ENCODE data around the gene CTBP1. TPM values are rescaled to one million over a fixed set of nuclear protein-coding genes. Genes with fewer than 3 reads are reported as not detected.

Gene CTBP1
- polyA plus RNA-seq, 1 donor (not counting 4 experiments of a cell fraction or from before 2014, with no cell fraction given), result 46.9 TPM

DNA sequence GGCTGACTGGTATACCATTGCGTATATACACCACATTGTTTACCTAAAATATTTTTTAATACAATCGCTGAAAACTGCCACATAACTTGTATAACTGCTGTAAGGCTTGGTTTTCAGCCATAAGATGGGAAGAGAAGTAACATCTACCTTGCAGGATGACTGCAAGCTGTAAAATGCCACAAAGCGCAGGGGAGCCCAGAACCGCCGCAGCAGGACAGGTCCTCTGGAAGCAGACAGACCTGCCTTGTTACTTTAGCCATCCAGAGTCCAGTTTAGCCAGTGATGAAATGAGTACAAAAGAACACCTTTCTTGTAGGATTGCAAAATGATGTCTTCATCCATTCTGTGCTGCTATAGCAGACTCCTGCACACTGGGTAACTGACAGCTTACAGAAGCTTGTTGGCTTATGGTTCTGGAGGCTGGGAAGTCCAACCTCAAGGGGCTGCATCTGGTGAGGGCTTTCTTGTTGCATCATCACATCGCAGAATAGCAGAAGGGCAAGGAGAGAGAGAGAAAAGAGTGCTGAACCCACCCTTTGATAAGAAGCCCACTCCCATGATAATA, 4.1 kb upstream of the CTBP1 start:
- Histone ChIP-seq H4K20me1 (ENCODE audit: control insufficient read depth, extremely low read depth, insufficient read depth, low read length) (no peaks in the 10 kb centered on the region), H3K4me2 (ENCODE audit: control insufficient read depth, extremely low read depth, insufficient read depth, low read depth, low read length) (no peak overlapping the region), H3K4me3 (ENCODE audit: control insufficient read depth in 2 of 3, extremely low read depth in 1 of 3, insufficient read depth in 2 of 3, low read depth in 1 of 3, low read length in 3 of 3) (no peak overlapping the region), H3K27me3 (ENCODE audit: control insufficient read depth, extremely low read depth, insufficient read depth, low read length) (no peaks in the 10 kb centered on the region), H3K9me3 (ENCODE audit: control insufficient read depth, low read depth, low read length) (peaks cover 16% of the 10 kb centered on the region), H3K27ac (ENCODE audit: control insufficient read depth, insufficient read depth, low read length) (no peak overlapping the region), H3K9ac (ENCODE audit: control insufficient read depth, extremely low read depth, insufficient read depth, low read length) (no peak overlapping the region), H2AFZ (ENCODE audit: control insufficient read depth, low read length) (no peak overlapping the region), H3K4me1 (ENCODE audit: control insufficient read depth, extremely low read depth, insufficient read depth, low read length) (peaks cover 12% of the 10 kb centered on the region), H3K9me1 (ENCODE audit: control insufficient read depth, extremely low read depth, insufficient read depth, low read length) (no peaks in the 10 kb centered on the region), H3K79me2 (ENCODE audit: control insufficient read depth, insufficient read depth, low read length) (peaks cover 4% of the 10 kb centered on the region), H3K36me3 (ENCODE audit: control insufficient read depth in 2 of 2, extremely low read depth in 1 of 2, insufficient read depth in 2 of 2, low read length in 2 of 2) (peaks cover 0 to 6% of the 10 kb centered on the region in 2 experiments)
- DNase-seq (ENCODE audit: low read depth, low spot score), result no peak
- no peak for TF ChIP-seq EZH2 (IDR thresholded peaks at IDR 0.05; ENCODE audit: low read length)
- TF ChIP-seq, protein P1, sequence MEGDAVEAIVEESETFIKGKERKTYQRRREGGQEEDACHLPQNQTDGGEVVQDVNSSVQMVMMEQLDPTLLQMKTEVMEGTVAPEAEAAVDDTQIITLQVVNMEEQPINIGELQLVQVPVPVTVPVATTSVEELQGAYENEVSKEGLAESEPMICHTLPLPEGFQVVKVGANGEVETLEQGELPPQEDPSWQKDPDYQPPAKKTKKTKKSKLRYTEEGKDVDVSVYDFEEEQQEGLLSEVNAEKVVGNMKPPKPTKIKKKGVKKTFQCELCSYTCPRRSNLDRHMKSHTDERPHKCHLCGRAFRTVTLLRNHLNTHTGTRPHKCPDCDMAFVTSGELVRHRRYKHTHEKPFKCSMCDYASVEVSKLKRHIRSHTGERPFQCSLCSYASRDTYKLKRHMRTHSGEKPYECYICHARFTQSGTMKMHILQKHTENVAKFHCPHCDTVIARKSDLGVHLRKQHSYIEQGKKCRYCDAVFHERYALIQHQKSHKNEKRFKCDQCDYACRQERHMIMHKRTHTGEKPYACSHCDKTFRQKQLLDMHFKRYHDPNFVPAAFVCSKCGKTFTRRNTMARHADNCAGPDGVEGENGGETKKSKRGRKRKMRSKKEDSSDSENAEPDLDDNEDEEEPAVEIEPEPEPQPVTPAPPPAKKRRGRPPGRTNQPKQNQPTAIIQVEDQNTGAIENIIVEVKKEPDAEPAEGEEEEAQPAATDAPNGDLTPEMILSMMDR (optimal IDR thresholded peaks at IDR 0.05 in 1 of 3, IDR thresholded peaks at IDR 0.05 in 1 of 3, conservative IDR thresholded peaks at IDR 0.05 in 1 of 3; ENCODE audit: extremely low read depth in 1 of 3, insufficient read depth in 2 of 3, low read length in 3 of 3), result no peak
- FAIRE-seq, result no peak
- dilution Hi-C loops (cut with MboI; ENCODE audit: extremely low pct_ligation_motif_present, low sequenced_read_pairs), result no loop called here

DNA sequence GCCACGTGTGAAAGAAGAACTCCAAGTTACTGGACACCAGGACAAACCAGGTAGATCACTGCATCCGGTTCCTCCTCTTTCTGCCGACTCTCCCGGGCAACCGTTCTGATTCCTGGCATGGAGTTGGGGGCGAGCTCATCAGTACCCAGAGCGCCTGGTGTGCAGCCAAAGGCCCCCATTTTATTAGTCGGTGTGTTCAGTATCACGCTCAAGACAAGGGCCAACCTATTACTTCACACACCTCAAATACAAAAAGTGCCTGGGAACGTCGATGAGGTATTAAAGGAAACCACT, 2.8 kb upstream of the CTBP1 start:
- H3K36me3 ChIP-seq (ENCODE audit: control insufficient read depth in 2 of 2, extremely low read depth in 1 of 2, insufficient read depth in 2 of 2, low read length in 2 of 2), result peaks cover 0 to 6% of the 10 kb centered on the region in 2 experiments
- no peak overlapping the region for H3K27ac ChIP-seq (ENCODE audit: control insufficient read depth, insufficient read depth, low read length)
- H3K4me1 ChIP-seq (ENCODE audit: control insufficient read depth, extremely low read depth, insufficient read depth, low read length), result peaks cover 18% of the 10 kb centered on the region
- FAIRE-seq (no peak), DNase-seq (ENCODE audit: low read depth, low spot score) (no peak)
- TF ChIP-seq, protein P1 (optimal IDR thresholded peaks at IDR 0.05 in 1 of 3, IDR thresholded peaks at IDR 0.05 in 1 of 3, conservative IDR thresholded peaks at IDR 0.05 in 1 of 3; ENCODE audit: extremely low read depth in 1 of 3, insufficient read depth in 2 of 3, low read length in 3 of 3), result no peak
- no peak for TF ChIP-seq EZH2 (IDR thresholded peaks at IDR 0.05; ENCODE audit: low read length)
- H2AFZ ChIP-seq (ENCODE audit: control insufficient read depth, low read length), result no peak overlapping the region
- dilution Hi-C loops (cut with MboI; ENCODE audit: extremely low pct_ligation_motif_present, low sequenced_read_pairs), result no loop called here
- H3K9me1 ChIP-seq (ENCODE audit: control insufficient read depth, extremely low read depth, insufficient read depth, low read length), result no peaks in the 10 kb centered on the region
- H3K4me3 ChIP-seq (ENCODE audit: control insufficient read depth in 2 of 3, extremely low read depth in 1 of 3, insufficient read depth in 2 of 3, low read depth in 1 of 3, low read length in 3 of 3), result no peak overlapping the region
- H3K9me3 ChIP-seq (ENCODE audit: control insufficient read depth, low read depth, low read length), result peaks cover 12% of the 10 kb centered on the region
- no peaks in the 10 kb centered on the region for H3K27me3 ChIP-seq (ENCODE audit: control insufficient read depth, extremely low read depth, insufficient read depth, low read length)
- H3K79me2 ChIP-seq (ENCODE audit: control insufficient read depth, insufficient read depth, low read length), result peaks cover 17% of the 10 kb centered on the region
- no peak overlapping the region for H3K4me2 ChIP-seq (ENCODE audit: control insufficient read depth, extremely low read depth, insufficient read depth, low read depth, low read length)
- H4K20me1 ChIP-seq (ENCODE audit: control insufficient read depth, extremely low read depth, insufficient read depth, low read length), result peaks cover 1% of the 10 kb centered on the region
- H3K9ac ChIP-seq (ENCODE audit: control insufficient read depth, extremely low read depth, insufficient read depth, low read length), result no peak overlapping the region

Measured in keratinocyte (primary cell).